GM06990 (cell line): ENCODE measurements around the gene OR1A2.
"Not testable (repeated sequence)": the region's sequence is repeated elsewhere in the genome, so short reads cannot be mapped to it uniquely, and the experiment has no call there.

Source experiments
- DNase-seq: peaks from one replicate; pipeline ENCODE4 v3.0.0-alpha.2; 2011; ENCODE audit not compliant: insufficient read length; ENCODE audit errors: extremely low read depth
- H3K27me3 ChIP-seq: replicated peaks from 2 replicates; pipeline ENCODE4 v1.6.0; 2011; ENCODE audit warnings: low read length; ENCODE audit not compliant: control insufficient read depth, insufficient read depth
- H3K36me3 ChIP-seq: 2 replicates; pipeline ENCODE4 v1.5.1; 2011; ENCODE audit warnings: low read length; ENCODE audit not compliant: control insufficient read depth, insufficient read depth
- H3K4me3 ChIP-seq: replicated peaks from 2 replicates; pipeline ENCODE4 v1.5.1; 2011; ENCODE audit warnings: low read depth, mild to moderate bottlenecking, control low read depth, low read length
- TF ChIP-seq, protein P1 (sequence below): IDR thresholded peaks from 2 replicates; pipeline ENCODE4 v1.5.1; 2011; ENCODE audit warnings: low read length, control low read depth, mild to moderate bottlenecking, inconsistent platforms; ENCODE audit not compliant: insufficient read depth, poor library complexity, severe bottlenecking

OR1A2 gene

GRCh38 chr17:3208484-3208883 is 11.2 kb downstream of the OR1A2 start:
- no peaks in the 10 kb centered on the region for H3K27me3 ChIP-seq
- TF ChIP-seq, protein P1, sequence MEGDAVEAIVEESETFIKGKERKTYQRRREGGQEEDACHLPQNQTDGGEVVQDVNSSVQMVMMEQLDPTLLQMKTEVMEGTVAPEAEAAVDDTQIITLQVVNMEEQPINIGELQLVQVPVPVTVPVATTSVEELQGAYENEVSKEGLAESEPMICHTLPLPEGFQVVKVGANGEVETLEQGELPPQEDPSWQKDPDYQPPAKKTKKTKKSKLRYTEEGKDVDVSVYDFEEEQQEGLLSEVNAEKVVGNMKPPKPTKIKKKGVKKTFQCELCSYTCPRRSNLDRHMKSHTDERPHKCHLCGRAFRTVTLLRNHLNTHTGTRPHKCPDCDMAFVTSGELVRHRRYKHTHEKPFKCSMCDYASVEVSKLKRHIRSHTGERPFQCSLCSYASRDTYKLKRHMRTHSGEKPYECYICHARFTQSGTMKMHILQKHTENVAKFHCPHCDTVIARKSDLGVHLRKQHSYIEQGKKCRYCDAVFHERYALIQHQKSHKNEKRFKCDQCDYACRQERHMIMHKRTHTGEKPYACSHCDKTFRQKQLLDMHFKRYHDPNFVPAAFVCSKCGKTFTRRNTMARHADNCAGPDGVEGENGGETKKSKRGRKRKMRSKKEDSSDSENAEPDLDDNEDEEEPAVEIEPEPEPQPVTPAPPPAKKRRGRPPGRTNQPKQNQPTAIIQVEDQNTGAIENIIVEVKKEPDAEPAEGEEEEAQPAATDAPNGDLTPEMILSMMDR, result no peak
- DNase-seq, result no peak
- no peaks in the 10 kb centered on the region for H3K36me3 ChIP-seq
- no peak overlapping the region for H3K4me3 ChIP-seq

- no peaks in the 10 kb centered on the region for H3K36me3 ChIP-seq
- TF ChIP-seq, protein P1, result no peak
- H3K4me3 ChIP-seq, result no peak overlapping the region
- H3K27me3 ChIP-seq, result no peaks in the 10 kb centered on the region
- no peak for DNase-seq
Measured at GRCh38 chr17:3213001-3213400, 15.7 kb downstream of the OR1A2 start.

DNA sequence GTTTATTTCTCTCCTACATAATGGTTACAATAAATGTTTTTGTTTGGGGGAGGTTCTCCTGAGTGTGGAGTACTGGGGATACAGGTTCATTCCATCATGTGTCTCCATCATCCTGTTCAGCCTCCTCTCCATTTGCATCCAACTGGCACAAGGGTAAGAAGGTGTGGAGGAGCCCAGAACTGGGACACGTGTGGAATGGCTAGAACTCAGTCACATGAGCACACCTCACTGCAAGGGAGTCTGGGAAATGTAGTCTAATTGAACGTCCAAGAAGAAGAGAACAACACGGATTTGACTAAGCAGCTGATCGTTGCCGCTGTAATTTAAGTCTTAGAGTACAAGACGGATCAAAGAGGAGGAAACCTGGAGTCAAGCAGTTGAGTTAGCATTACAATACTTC is 16.3 kb downstream of the OR1A2 start:
- TF ChIP-seq, protein P1, result no peak
- no peaks in the 10 kb centered on the region for H3K36me3 ChIP-seq
- H3K4me3 ChIP-seq, result no peak overlapping the region
- no peaks in the 10 kb centered on the region for H3K27me3 ChIP-seq
- no peak for DNase-seq

DNA sequence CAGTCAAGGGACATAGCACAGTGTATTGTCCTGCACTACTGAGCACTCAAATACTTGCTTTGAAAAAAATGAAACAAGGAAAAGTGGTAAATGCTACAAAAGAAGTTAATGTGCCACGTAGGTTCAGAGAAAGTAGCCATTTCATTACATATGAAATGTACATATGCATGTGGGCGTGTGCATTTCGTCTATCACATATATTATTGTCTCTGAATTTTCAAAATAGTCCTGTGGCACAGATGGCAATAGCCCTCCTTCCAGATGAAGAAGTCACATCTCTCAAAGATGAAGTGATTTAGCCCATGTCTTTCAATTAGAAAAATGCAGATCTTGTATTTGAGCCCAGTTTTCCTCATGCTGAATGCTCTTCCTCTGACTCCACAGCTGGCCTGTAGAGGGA is 22.7 kb downstream of the OR1A2 start:
- H3K36me3 ChIP-seq, result not testable (repeated sequence)

DNA sequence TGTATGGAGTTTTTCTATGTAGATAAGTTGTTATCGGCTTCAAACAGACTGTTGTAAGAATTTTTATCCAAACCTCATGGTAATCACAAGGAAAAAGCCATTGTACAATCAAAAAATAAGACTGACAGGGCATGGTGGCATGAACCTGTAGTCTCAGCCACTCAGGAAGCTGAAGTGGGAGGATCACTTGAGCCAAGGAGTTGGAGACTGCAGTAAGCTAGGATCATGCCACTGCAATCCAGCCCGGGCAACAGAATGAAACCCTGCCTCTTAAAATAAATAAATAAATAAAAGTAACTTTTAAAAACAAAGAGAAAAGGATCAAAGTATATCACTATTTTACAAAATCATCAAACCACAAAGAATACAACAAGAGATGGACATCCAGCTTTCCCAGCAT is 24.5 kb downstream of the OR1A2 start:
- DNase-seq, result no peak
- no peak overlapping the region for H3K4me3 ChIP-seq
- no peaks in the 10 kb centered on the region for H3K36me3 ChIP-seq
- TF ChIP-seq, protein P1, result no peak
- H3K27me3 ChIP-seq, result no peaks in the 10 kb centered on the region

More for the DNA sequence above, 22.7 kb downstream of the OR1A2 start:
- not testable (repeated sequence) for H3K4me3 ChIP-seq, H3K27me3 ChIP-seq, DNase-seq

DNA sequence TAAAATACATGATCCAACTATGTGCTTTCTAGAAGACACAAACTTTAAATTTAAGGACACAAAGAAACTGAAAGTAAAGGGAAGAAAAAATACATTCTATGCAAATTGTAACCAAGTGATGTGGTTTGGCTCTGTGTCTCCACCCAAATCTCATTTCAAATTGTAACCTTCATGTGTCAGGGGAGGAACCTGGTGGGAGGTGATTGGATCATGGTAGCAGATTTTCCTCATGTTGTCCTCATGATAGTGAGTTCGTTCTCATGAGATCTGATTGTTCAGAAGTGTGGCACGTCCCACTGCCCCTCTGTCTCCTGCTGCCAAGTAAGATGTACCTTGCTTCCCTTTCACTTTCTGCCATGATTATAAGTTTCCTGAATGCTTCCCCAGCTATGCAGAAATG is 25.2 kb downstream of the OR1A2 start:
- Histone ChIP-seq H3K36me3 (no peaks in the 10 kb centered on the region), H3K4me3 (no peak overlapping the region), H3K27me3 (no peaks in the 10 kb centered on the region)
- no peak for DNase-seq
- TF ChIP-seq, protein P1, result no peak

- H3K4me3 ChIP-seq, DNase-seq, H3K27me3 ChIP-seq, H3K36me3 ChIP-seq: not testable (repeated sequence)
Measured at GRCh38 chr17:3224721-3225352, 27.5 kb downstream of the OR1A2 start.

- not testable (repeated sequence) for H3K27me3 ChIP-seq, H3K4me3 ChIP-seq, H3K36me3 ChIP-seq, DNase-seq
Measured at GRCh38 chr17:3232300-3232699, 35.0 kb downstream of the OR1A2 start.

DNA sequence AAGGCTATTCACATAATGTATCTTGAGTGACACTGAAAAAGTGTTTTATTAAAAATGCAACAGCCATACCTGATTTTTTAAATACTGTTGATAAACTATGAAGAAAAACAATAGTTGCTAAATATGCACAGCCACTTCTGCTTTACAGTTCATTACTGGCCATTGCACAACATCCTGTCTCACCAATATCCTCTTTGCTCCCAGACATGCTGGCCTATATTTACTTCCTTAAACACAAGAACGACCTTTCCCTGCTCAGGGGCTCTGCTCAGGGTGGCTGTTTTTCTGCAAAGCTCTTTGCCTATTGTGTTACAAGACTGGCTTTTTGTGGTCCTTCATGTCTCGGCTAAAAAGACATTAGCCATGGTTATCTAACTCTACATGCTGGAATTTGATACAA is 41.4 kb downstream of the OR1A2 start:
- DNase-seq, result not testable (repeated sequence)

More for the DNA sequence above, 41.4 kb downstream of the OR1A2 start:
- not testable (repeated sequence) for H3K4me3 ChIP-seq, H3K36me3 ChIP-seq, H3K27me3 ChIP-seq
